ENCODE results near the gene SDF4.
A peak's percentile ranks its signal among the peaks of the same experiment; 100 is the strongest.

SDF4 gene

DNA sequence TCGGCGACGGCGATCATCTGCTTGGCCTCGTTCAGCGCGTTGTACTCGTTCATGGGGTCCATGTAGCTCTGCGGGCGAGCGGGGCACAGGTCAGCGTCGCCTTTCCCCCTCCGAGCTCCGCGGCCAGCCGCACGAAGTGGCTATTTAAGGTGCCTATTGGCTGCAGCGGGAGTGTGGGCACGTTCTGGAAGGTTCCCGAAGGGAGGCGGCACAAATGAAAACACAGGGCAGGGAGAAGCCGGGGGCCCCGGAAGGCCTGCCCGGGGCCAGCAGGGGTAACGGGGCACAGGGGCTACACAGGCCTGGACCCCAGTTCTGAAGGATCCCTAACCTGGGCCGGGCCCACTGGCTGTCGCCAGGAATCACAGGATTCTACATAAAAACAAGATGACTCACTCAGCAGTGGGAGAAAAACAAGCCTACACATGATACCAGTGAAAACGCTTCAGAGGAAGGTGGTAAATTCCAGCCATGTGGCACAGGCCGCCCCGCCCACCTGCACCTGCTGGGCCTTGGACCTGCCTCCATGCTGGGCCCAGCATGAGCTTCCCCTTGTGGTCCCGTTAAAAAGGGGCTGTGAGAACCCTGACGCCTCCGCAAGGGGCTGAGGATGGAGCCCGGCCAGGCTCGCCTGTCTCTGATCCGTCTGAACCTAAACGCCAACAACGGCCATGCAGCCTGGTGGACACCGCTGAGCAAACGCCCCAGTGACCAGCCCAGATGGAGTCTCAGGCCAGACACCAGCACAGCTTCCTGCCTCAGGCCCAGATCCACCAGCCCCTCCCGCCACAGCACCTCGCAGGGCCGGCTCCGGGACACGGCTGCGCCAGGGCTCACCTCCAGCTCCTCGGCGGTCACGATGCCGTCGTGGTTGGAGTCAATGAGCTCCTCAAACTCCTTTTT is 13.9 kb downstream of the SDF4 start (continued):
- TF ChIP-seq OVOL3 (tag by site-specific recombination; IDR thresholded peaks at IDR 0.05) (no peak), ZNF37A (tag by site-specific recombination; IDR thresholded peaks at IDR 0.05) (no peak), GLI4 (tag by site-specific recombination; IDR thresholded peaks at IDR 0.05) (no peak), ZNF341 (tag by site-specific recombination; IDR thresholded peaks at IDR 0.05; ENCODE audit: low read depth) (no peak), ZXDB (tag by site-specific recombination; IDR thresholded peaks at IDR 0.05) (no peak), ZFP41 (tag by site-specific recombination; IDR thresholded peaks at IDR 0.05; ENCODE audit: borderline replicate concordance) (no peak), ZNF146 (tag by site-specific recombination; IDR thresholded peaks at IDR 0.05) (no peak), ZNF580 (tag by site-specific recombination; IDR thresholded peaks at IDR 0.05) (no peak), ZNF350 (tag by site-specific recombination; IDR thresholded peaks at IDR 0.05) (no peak), BCL11B (tag by site-specific recombination; IDR thresholded peaks at IDR 0.05; ENCODE audit: low read depth) (no peak), ZNF701 (tag by site-specific recombination; IDR thresholded peaks at IDR 0.05) (no peak), ZIC2 (tag by site-specific recombination; IDR thresholded peaks at IDR 0.05) (peak; percentile 99), ZBTB1 (tag by site-specific recombination; IDR thresholded peaks at IDR 0.05) (no peak), ZBTB7A (tag by site-specific recombination; IDR thresholded peaks at IDR 0.05; ENCODE audit: low read depth) (no peak), TCF7L2 (IDR thresholded peaks at IDR 0.05; ENCODE audit: borderline replicate concordance, low read depth, low read length) (no peak), ZNF521 (tag by site-specific recombination; IDR thresholded peaks at IDR 0.05) (no peak), BCL11A (tag by site-specific recombination; IDR thresholded peaks at IDR 0.05; ENCODE audit: low read depth) (no peak), ZNF670 (tag by site-specific recombination; IDR thresholded peaks at IDR 0.05; ENCODE audit: low read depth) (no peak), ZNF48 (tag by site-specific recombination; IDR thresholded peaks at IDR 0.05) (no peak), ZNF596 (tag by site-specific recombination; IDR thresholded peaks at IDR 0.05) (no peak)
- TF ChIP-seq, protein P1, sequence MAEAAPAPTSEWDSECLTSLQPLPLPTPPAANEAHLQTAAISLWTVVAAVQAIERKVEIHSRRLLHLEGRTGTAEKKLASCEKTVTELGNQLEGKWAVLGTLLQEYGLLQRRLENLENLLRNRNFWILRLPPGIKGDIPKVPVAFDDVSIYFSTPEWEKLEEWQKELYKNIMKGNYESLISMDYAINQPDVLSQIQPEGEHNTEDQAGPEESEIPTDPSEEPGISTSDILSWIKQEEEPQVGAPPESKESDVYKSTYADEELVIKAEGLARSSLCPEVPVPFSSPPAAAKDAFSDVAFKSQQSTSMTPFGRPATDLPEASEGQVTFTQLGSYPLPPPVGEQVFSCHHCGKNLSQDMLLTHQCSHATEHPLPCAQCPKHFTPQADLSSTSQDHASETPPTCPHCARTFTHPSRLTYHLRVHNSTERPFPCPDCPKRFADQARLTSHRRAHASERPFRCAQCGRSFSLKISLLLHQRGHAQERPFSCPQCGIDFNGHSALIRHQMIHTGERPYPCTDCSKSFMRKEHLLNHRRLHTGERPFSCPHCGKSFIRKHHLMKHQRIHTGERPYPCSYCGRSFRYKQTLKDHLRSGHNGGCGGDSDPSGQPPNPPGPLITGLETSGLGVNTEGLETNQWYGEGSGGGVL (tag by site-specific recombination; IDR thresholded peaks at IDR 0.05) = no peak
- TF ChIP-seq, protein P2, sequence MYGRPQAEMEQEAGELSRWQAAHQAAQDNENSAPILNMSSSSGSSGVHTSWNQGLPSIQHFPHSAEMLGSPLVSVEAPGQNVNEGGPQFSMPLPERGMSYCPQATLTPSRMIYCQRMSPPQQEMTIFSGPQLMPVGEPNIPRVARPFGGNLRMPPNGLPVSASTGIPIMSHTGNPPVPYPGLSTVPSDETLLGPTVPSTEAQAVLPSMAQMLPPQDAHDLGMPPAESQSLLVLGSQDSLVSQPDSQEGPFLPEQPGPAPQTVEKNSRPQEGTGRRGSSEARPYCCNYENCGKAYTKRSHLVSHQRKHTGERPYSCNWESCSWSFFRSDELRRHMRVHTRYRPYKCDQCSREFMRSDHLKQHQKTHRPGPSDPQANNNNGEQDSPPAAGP (tag by site-specific recombination; IDR thresholded peaks at IDR 0.05) = no peak
- TF ChIP-seq, protein P3, sequence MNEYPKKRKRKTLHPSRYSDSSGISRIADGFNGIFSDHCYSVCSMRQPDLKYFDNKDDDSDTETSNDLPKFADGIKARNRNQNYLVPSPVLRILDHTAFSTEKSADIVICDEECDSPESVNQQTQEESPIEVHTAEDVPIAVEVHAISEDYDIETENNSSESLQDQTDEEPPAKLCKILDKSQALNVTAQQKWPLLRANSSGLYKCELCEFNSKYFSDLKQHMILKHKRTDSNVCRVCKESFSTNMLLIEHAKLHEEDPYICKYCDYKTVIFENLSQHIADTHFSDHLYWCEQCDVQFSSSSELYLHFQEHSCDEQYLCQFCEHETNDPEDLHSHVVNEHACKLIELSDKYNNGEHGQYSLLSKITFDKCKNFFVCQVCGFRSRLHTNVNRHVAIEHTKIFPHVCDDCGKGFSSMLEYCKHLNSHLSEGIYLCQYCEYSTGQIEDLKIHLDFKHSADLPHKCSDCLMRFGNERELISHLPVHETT (tag by site-specific recombination; IDR thresholded peaks at IDR 0.05) = no peak
- TF ChIP-seq, protein P4, sequence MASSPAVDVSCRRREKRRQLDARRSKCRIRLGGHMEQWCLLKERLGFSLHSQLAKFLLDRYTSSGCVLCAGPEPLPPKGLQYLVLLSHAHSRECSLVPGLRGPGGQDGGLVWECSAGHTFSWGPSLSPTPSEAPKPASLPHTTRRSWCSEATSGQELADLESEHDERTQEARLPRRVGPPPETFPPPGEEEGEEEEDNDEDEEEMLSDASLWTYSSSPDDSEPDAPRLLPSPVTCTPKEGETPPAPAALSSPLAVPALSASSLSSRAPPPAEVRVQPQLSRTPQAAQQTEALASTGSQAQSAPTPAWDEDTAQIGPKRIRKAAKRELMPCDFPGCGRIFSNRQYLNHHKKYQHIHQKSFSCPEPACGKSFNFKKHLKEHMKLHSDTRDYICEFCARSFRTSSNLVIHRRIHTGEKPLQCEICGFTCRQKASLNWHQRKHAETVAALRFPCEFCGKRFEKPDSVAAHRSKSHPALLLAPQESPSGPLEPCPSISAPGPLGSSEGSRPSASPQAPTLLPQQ (tag by site-specific recombination; IDR thresholded peaks at IDR 0.05) = peak; percentile 80
- TF ChIP-seq, protein P5, sequence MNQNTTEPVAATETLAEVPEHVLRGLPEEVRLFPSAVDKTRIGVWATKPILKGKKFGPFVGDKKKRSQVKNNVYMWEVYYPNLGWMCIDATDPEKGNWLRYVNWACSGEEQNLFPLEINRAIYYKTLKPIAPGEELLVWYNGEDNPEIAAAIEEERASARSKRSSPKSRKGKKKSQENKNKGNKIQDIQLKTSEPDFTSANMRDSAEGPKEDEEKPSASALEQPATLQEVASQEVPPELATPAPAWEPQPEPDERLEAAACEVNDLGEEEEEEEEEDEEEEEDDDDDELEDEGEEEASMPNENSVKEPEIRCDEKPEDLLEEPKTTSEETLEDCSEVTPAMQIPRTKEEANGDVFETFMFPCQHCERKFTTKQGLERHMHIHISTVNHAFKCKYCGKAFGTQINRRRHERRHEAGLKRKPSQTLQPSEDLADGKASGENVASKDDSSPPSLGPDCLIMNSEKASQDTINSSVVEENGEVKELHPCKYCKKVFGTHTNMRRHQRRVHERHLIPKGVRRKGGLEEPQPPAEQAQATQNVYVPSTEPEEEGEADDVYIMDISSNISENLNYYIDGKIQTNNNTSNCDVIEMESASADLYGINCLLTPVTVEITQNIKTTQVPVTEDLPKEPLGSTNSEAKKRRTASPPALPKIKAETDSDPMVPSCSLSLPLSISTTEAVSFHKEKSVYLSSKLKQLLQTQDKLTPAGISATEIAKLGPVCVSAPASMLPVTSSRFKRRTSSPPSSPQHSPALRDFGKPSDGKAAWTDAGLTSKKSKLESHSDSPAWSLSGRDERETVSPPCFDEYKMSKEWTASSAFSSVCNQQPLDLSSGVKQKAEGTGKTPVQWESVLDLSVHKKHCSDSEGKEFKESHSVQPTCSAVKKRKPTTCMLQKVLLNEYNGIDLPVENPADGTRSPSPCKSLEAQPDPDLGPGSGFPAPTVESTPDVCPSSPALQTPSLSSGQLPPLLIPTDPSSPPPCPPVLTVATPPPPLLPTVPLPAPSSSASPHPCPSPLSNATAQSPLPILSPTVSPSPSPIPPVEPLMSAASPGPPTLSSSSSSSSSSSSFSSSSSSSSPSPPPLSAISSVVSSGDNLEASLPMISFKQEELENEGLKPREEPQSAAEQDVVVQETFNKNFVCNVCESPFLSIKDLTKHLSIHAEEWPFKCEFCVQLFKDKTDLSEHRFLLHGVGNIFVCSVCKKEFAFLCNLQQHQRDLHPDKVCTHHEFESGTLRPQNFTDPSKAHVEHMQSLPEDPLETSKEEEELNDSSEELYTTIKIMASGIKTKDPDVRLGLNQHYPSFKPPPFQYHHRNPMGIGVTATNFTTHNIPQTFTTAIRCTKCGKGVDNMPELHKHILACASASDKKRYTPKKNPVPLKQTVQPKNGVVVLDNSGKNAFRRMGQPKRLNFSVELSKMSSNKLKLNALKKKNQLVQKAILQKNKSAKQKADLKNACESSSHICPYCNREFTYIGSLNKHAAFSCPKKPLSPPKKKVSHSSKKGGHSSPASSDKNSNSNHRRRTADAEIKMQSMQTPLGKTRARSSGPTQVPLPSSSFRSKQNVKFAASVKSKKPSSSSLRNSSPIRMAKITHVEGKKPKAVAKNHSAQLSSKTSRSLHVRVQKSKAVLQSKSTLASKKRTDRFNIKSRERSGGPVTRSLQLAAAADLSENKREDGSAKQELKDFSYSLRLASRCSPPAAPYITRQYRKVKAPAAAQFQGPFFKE (tag by site-specific recombination; IDR thresholded peaks at IDR 0.05; ENCODE audit: borderline replicate concordance) = no peak
